K562 (cell line): ENCODE results near the gene PRM1. TPM values are rescaled to one million over a fixed set of nuclear protein-coding genes. Genes with fewer than 3 reads are reported as not detected.

Source experiments
- ATF7 ChIP-seq: fragments of 450-650 bp; IDR thresholded peaks from 2 replicates; pipeline ENCODE4 v1.7.1; 2014; ENCODE audit warnings: mild to moderate bottlenecking, moderate library complexity
- CBFA2T3 ChIP-seq: fragments of 450-650 bp; IDR thresholded peaks from 2 replicates; pipeline ENCODE4 v1.6.1; 2017
- CBX5 ChIP-seq: IDR thresholded peaks from 2 replicates; pipeline ENCODE4 v1.6.1; 2014; ENCODE audit warnings: low read depth, borderline replicate concordance
- CREB1 ChIP-seq, 2 experiments: sonication (generic) in 1 of 2; formaldehyde crosslinking in 1 of 2; IDR thresholded peaks; 2 replicates each; pipeline versions ENCODE4 v1.6.1 to v1.8.0; 2012 to 2022; ENCODE audit warnings: inconsistent platforms in 1 of 2, mild to moderate bottlenecking in 1 of 2, missing genetic modification reagents in 1 of 2, moderate library complexity in 1 of 2
- CREM ChIP-seq: IDR thresholded peaks from 2 replicates; pipeline ENCODE4 v1.6.1; 2014; ENCODE audit warnings: antibody characterized with exemption, low read depth
- CTBP1 ChIP-seq: fragments of 450-650 bp; IDR thresholded peaks from 2 replicates; pipeline ENCODE4 v1.6.1; 2016; ENCODE audit warnings: borderline replicate concordance
- DACH1 ChIP-seq: fragments of 450-650 bp; IDR thresholded peaks from 2 replicates; pipeline ENCODE4 v1.6.1; 2018; ENCODE audit not compliant: partially characterized antibody
- ELF1 ChIP-seq: fragments of 200-800 bp; sonication (Bioruptor generic); IDR thresholded peaks from 2 replicates; pipeline ENCODE4 v1.6.1; 2016; ENCODE audit warnings: missing genetic modification characterization, missing compliant biosample characterization
- GATAD2A ChIP-seq: fragments of 450-650 bp; IDR thresholded peaks from 2 replicates; pipeline ENCODE4 v1.6.1; 2017
- GTF2A2 ChIP-seq: IDR thresholded peaks from 2 replicates; pipeline ENCODE4 v1.6.1; 2016; ENCODE audit warnings: mild to moderate bottlenecking, missing genetic modification characterization, missing compliant biosample characterization
- HDAC1 ChIP-seq, 2 experiments: fragments of 450-650 bp; IDR thresholded peaks; 2 replicates each; pipeline ENCODE4 v1.6.1; 2016 to 2017; ENCODE audit warnings: inconsistent platforms in 1 of 2, mild to moderate bottlenecking in 1 of 2, moderate library complexity in 1 of 2
- HMGN3 ChIP-seq: IDR thresholded peaks from 2 replicates; pipeline ENCODE4 v1.6.1; 2011; ENCODE audit warnings: borderline replicate concordance, low read depth, mild to moderate bottlenecking, mixed read lengths, low read length; ENCODE audit not compliant: insufficient read length; ENCODE audit errors: extremely low read depth
- KDM5B ChIP-seq: fragments of 200-600 bp; sonication (generic); IDR thresholded peaks from 2 replicates; pipeline ENCODE4 v1.6.1; 2012; ENCODE audit warnings: low read depth, mild to moderate bottlenecking, moderate library complexity, low read length, control low read depth, inconsistent platforms; ENCODE audit not compliant: insufficient replicate concordance
- MIER1 ChIP-seq: fragments of 450-650 bp; IDR thresholded peaks from 2 replicates; pipeline ENCODE4 v1.6.1; 2016; ENCODE audit warnings: antibody characterized with exemption, mild to moderate bottlenecking, low read depth
- RBBP5 ChIP-seq: fragments of 200-600 bp; sonication (generic); IDR thresholded peaks from 2 replicates; pipeline ENCODE4 v1.6.1; 2012; ENCODE audit warnings: borderline replicate concordance, mild to moderate bottlenecking, low read length, control low read depth, inconsistent platforms; ENCODE audit not compliant: insufficient read depth, poor library complexity, severe bottlenecking
- RCOR1 ChIP-seq, 2 experiments: IDR thresholded peaks; 2 replicates each; pipeline ENCODE4 v1.6.1; 2012; ENCODE audit warnings: low read depth in 2 of 2, low read length in 2 of 2, borderline replicate concordance in 1 of 2, improper control_type of control experiment in 1 of 2
- RNF2 ChIP-seq: sonication (generic); IDR thresholded peaks from 2 replicates; pipeline ENCODE4 v1.6.1; 2016
- SMAD4 ChIP-seq: fragments of 250-450 bp; sonication (Bioruptor Pico); conservative IDR thresholded peaks from 2 replicates; pipeline ENCODE4 v1.8.0; 2021; ENCODE audit warnings: inconsistent platforms, mild to moderate bottlenecking, moderate library complexity
- SOX6 ChIP-seq: fragments of 450-650 bp; IDR thresholded peaks from 2 replicates; pipeline ENCODE4 v1.6.1; 2014; ENCODE audit warnings: mild to moderate bottlenecking
- TAL1 ChIP-seq: fragments of 450-650 bp; IDR thresholded peaks from 2 replicates; pipeline ENCODE4 v1.6.1; 2016; ENCODE audit warnings: mild to moderate bottlenecking
- THRAP3 ChIP-seq: fragments of 450-650 bp; IDR thresholded peaks from 2 replicates; pipeline ENCODE4 v1.6.1; 2016; ENCODE audit warnings: mild to moderate bottlenecking, inconsistent platforms, borderline replicate concordance
- ZBTB17 ChIP-seq: fragments of 450-650 bp; formaldehyde crosslinking; IDR thresholded peaks from 2 replicates; pipeline ENCODE4 v1.4.0; 2020; ENCODE audit warnings: mild to moderate bottlenecking
- polyA plus RNA-seq, 8 experiments: library from polyadenylated mRNA; depleted of rRNA in 4 of 8; stranded (reverse) in 5 of 8; unstranded in 3 of 8; fragments of >200 nt; fragmentation: Nextera tagmentation in 2 of 8; fragmentation: Illumina TruSeq in 1 of 8; extraction: Ambion mirVana in 2 of 8; extraction: Trizol in 1 of 8; gene quantifications; 2 replicates each; pipeline versions ENCODE4 v1.2.1 to v1.2.3, GENCODE V29; 2011 to 2014; ENCODE audit warnings: inconsistent platforms in 1 of 8, missing spikeins in 1 of 8
- total RNA-seq, 7 experiments: library from RNA; depleted of rRNA in 6 of 7; stranded (reverse); fragments of >200 nt in 6 of 7; fragmentation: Illumina TruSeq in 2 of 7; extraction: Trizol in 2 of 7; gene quantifications; 2 replicates each; pipeline versions ENCODE4 v1.2.1 to v1.2.3, GENCODE V29; 2011 to 2021; ENCODE audit warnings: low replicate concordance in 1 of 7
- TF ChIP-seq, protein P1 (sequence below): fragments of 450-650 bp; IDR thresholded peaks from 2 replicates; pipeline ENCODE4 v1.6.1; 2018; ENCODE audit not compliant: partially characterized antibody
- TF ChIP-seq, protein P2 (sequence below), 2 experiments: IDR thresholded peaks; 2 replicates each; pipeline ENCODE4 v1.6.1; 2012; ENCODE audit warnings: improper control_type of control experiment in 2 of 2, low read depth in 2 of 2, low read length in 2 of 2, borderline replicate concordance in 1 of 2

PRM1 gene
- total and polyA plus RNA-seq, 9 of the 15 experiments (the other 6 are each of a cell fraction or from before 2014, with no cell fraction given) = not detected

DNA sequence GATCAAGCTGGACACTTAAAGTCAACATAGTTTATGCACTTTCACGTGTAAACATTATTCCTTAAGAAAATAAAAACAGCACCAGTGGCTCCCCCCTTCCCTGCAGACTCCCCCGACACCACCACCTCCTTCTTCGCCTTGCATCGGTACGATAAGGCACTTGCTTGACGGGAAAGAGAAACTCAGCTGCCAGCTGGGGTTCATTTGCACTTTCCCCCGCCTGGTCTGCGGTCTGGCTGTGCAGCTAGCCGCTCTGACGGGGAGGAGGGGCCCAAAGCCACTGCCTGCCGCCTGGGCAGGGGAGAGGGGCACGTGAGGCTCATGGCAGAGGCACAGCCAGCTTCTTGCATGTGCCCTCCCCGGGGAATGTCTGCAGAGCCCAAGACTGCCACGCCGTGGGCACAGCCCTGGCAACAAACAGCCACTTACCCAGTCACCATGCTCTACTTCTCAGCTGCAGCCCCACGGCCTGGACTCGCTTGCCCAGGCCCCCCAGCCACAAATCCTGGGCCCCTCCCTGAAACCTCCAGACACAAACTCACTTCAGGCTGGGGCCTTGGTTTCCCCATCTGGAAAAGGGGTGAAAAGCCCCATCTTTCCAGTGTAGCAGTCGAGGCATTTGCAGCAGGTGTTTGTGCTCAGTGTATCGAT, 16.5 kb upstream of the PRM1 start (continued):
- TF ChIP-seq GATAD2A (0 out of 2 replicates have a peak, but pooled peaks have one; percentile 8), RNF2 (peak; percentile 77; the same call in 1 of the 2 replicates), CBFA2T3 (peak; percentile 90), RBBP5 (peak; percentile 30), DACH1 (peak; percentile 58), GTF2A2 (no peak), RCOR1 (IDR thresholded peaks at IDR 0.05; ENCODE audit: borderline replicate concordance in 1 of 2, low read depth in 2 of 2, low read length in 2 of 2) (peak in 1 of 2 experiments; percentile 21; a peak in 1 of 4 replicates), CBX5 (0 out of 2 replicates have a peak, but pooled peaks have one; percentile 50), ELF1 (tag) (no peak), SMAD4 (CRISPR knock-in tag) (peak; percentile 90), ZBTB17 (CRISPR knock-in tag) (0 out of 2 replicates have a peak, but pooled peaks have one; percentile 48), HDAC1 (IDR thresholded peaks at IDR 0.05) (peak in 1 of 2 experiments; percentile 57; a peak in 1 of 4 replicates), CREB1 (IDR thresholded peaks at IDR 0.05) (no peak), CREB1 (CRISPR knock-in tag; IDR thresholded peaks at IDR 0.05) (0 out of 2 replicates have a peak, but pooled peaks have one; percentile 21), ATF7 (0 out of 2 replicates have a peak, but pooled peaks have one; percentile 27), CREM (0 out of 2 replicates have a peak, but pooled peaks have one; percentile 46), HMGN3 (peak; percentile 38), MIER1 (no peak), KDM5B (no peak), TAL1 (peak; percentile 76), SOX6 (peak; percentile 52; the same call in 1 of the 2 replicates), THRAP3 (no peak), CTBP1 (peak; percentile 50; the same call in 1 of the 2 replicates)
- TF ChIP-seq, protein P1, sequence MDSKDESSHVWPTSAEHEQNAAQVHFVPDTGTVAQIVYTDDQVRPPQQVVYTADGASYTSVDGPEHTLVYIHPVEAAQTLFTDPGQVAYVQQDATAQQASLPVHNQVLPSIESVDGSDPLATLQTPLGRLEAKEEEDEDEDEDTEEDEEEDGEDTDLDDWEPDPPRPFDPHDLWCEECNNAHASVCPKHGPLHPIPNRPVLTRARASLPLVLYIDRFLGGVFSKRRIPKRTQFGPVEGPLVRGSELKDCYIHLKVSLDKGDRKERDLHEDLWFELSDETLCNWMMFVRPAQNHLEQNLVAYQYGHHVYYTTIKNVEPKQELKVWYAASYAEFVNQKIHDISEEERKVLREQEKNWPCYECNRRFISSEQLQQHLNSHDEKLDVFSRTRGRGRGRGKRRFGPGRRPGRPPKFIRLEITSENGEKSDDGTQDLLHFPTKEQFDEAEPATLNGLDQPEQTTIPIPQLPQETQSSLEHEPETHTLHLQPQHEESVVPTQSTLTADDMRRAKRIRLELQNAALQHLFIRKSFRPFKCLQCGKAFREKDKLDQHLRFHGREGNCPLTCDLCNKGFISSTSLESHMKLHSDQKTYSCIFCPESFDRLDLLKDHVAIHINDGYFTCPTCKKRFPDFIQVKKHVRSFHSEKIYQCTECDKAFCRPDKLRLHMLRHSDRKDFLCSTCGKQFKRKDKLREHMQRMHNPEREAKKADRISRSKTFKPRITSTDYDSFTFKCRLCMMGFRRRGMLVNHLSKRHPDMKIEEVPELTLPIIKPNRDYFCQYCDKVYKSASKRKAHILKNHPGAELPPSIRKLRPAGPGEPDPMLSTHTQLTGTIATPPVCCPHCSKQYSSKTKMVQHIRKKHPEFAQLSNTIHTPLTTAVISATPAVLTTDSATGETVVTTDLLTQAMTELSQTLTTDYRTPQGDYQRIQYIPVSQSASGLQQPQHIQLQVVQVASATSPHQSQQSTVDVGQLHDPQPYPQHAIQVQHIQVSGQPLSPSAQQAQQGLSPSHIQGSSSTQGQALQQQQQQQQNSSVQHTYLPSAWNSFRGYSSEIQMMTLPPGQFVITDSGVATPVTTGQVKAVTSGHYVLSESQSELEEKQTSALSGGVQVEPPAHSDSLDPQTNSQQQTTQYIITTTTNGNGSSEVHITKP = peak; percentile 32
- TF ChIP-seq, protein P2, sequence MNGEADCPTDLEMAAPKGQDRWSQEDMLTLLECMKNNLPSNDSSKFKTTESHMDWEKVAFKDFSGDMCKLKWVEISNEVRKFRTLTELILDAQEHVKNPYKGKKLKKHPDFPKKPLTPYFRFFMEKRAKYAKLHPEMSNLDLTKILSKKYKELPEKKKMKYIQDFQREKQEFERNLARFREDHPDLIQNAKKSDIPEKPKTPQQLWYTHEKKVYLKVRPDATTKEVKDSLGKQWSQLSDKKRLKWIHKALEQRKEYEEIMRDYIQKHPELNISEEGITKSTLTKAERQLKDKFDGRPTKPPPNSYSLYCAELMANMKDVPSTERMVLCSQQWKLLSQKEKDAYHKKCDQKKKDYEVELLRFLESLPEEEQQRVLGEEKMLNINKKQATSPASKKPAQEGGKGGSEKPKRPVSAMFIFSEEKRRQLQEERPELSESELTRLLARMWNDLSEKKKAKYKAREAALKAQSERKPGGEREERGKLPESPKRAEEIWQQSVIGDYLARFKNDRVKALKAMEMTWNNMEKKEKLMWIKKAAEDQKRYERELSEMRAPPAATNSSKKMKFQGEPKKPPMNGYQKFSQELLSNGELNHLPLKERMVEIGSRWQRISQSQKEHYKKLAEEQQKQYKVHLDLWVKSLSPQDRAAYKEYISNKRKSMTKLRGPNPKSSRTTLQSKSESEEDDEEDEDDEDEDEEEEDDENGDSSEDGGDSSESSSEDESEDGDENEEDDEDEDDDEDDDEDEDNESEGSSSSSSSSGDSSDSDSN (IDR thresholded peaks at IDR 0.05; ENCODE audit: borderline replicate concordance in 1 of 2, low read depth in 2 of 2, low read length in 2 of 2) = peak in 1 of 2 experiments; percentile 30; a peak in 1 of 4 replicates
